ENCODE results near the gene SPTB. TPM values are rescaled to one million over a fixed set of nuclear protein-coding genes. Genes with fewer than 3 reads are reported as not detected.

Gene SPTB
- total and polyA plus RNA-seq, 8 donors: 2.2 to 4.7 (median 3.3) TPM

DNA sequence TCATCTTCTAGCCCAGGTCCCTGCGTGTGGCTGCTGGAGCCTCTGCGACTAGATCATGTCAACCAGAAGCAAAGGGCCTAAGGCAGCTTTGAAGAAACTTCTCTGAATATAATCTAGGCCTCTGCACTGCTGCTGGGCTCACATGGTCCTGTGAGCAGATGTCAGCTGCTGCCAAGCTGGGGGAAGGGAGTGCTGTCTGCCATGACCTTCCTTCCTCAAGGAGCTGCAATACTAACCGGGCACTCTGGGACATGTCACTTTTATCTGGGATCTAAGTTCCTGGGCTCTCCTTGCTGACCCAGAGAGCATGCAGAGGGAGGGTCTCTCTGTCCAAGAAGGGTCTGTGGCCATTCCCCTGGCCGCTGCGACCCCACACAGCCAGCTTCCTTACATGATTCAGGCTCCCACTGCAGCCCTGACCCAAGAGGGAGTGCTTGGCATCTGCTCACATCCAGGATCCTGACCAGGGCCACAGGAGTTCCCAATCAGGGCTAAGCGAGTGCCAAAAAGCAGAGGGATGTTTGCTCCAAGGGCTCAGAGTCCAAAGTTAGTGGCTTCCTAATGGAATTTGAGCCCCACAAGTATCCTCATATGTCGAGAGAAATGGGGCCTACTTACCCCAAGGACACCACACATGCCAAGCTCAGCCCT lies 101.5 kb downstream of the SPTB start:
- TF ChIP-seq, protein P1, sequence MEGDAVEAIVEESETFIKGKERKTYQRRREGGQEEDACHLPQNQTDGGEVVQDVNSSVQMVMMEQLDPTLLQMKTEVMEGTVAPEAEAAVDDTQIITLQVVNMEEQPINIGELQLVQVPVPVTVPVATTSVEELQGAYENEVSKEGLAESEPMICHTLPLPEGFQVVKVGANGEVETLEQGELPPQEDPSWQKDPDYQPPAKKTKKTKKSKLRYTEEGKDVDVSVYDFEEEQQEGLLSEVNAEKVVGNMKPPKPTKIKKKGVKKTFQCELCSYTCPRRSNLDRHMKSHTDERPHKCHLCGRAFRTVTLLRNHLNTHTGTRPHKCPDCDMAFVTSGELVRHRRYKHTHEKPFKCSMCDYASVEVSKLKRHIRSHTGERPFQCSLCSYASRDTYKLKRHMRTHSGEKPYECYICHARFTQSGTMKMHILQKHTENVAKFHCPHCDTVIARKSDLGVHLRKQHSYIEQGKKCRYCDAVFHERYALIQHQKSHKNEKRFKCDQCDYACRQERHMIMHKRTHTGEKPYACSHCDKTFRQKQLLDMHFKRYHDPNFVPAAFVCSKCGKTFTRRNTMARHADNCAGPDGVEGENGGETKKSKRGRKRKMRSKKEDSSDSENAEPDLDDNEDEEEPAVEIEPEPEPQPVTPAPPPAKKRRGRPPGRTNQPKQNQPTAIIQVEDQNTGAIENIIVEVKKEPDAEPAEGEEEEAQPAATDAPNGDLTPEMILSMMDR (IDR thresholded peaks at IDR 0.05): no peak
- Histone ChIP-seq H3K4me1 (no peaks in the 10 kb centered on the region), H3K9me3 (no peaks in the 10 kb centered on the region), H3K36me3 (no peaks in the 10 kb centered on the region), H3K27ac (no peak overlapping the region), H3K27me3 (no peaks in the 10 kb centered on the region), H3K4me3 (no peak overlapping the region)
- intact Hi-C loops (cut with DNase I): no loop called here
- ATAC-seq (no peak), DNase-seq (peak in 1 of 4 donors; percentile 19)

DNA sequence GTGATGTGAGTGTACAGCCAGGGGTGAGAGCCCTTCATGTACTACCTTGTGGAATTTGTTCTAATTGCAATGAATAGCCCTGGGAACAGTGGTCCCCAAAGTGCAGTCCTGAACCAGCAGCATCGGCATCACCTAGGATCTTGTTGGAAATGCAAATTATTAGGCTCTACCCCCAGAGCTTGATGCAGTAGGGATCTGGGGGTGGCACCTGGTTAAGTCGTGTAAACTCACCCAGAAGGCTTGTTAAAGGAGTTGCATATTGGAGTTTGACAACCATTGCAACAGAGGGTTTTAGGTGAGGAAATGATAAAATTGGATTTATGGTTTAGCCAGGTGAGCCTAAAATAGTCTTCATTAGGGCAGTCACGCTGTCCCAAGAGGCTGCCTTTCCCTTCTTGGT lies 102.2 kb downstream of the SPTB start:
- Histone ChIP-seq H3K4me1 (no peaks in the 10 kb centered on the region), H3K27me3 (no peaks in the 10 kb centered on the region), H3K27ac (no peak overlapping the region), H3K9me3 (no peaks in the 10 kb centered on the region), H3K4me3 (no peak overlapping the region), H3K36me3 (no peaks in the 10 kb centered on the region)
- no peak for ATAC-seq
- TF ChIP-seq, protein P1 (IDR thresholded peaks at IDR 0.05): no peak
- no peak for DNase-seq
- intact Hi-C loops (cut with DNase I): no loop called here

DNA sequence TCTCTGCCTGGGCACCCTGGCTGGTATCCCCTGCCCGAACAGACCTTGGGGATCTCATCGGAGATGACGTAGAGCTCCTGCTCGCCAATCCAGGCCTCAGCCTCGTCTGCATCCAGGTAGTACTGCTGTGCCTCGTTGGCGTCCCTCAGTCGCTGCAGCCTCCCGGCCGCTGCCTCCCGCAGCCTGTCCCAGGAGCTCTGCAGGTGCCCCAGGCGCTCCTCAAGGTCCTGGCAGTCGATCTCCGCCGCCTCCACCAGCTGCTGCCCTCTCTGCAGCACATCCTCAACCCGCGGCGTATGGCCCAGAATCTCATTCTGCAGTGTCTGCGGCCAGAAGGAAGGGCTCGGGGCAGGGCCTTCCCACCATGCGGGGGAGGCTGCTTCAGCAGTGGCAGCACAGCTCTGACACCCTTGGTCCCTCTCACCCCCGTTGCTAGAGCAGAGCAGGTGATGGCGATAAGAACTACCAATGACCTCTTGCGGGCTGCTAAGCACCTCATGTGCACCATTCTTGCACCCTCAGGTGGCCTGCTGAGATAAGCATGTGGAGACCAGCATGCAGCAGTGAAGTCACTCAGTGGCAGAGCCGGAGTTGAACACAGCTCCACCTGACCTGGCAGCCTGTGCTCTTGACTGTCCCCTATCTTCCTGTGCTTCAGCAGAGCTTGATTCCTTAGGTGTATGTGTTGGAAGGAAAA lies 104.5 kb downstream of the SPTB start:
- DNase-seq (peak in 1 of 4 donors; percentile 20), ATAC-seq (no peak)
- Histone ChIP-seq H3K36me3 (no peaks in the 10 kb centered on the region), H3K27ac (no peak overlapping the region), H3K9me3 (no peaks in the 10 kb centered on the region), H3K27me3 (no peaks in the 10 kb centered on the region), H3K4me3 (no peak overlapping the region), H3K4me1 (no peaks in the 10 kb centered on the region)
- intact Hi-C loops (cut with DNase I): no loop called here
- TF ChIP-seq, protein P1 (IDR thresholded peaks at IDR 0.05): no peak

DNA sequence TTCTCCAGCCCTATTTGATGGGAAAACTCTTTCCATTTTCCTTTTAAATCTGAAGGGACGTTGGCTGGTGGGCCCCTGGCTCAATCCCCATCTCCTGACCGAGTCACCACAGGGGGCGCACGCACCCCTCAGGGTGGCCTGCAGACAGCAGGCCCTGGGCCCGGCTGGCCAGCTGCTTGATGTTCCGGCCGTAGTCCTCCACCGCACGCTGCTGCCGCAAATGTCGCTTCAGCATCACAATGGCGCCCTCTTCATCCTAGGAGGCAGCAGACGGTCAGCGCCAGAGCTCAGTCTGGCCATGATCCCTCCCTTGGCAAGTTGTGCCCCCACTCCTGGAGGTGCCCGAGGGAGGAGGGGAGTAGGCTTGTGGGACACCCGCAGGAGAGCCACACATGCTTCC lies 105.4 kb downstream of the SPTB start:
- no peaks in the 10 kb centered on the region for H3K36me3 ChIP-seq
- no peak overlapping the region for H3K27ac ChIP-seq
- ATAC-seq (no peak), DNase-seq (peak in 1 of 4 donors; percentile 19)
- no peaks in the 10 kb centered on the region for H3K9me3 ChIP-seq
- TF ChIP-seq, protein P1 (IDR thresholded peaks at IDR 0.05): no peak
- intact Hi-C loops (cut with DNase I): no loop called here
- H3K4me3 ChIP-seq: no peak overlapping the region
- no peaks in the 10 kb centered on the region for H3K27me3 ChIP-seq
- H3K4me1 ChIP-seq: no peaks in the 10 kb centered on the region

DNA sequence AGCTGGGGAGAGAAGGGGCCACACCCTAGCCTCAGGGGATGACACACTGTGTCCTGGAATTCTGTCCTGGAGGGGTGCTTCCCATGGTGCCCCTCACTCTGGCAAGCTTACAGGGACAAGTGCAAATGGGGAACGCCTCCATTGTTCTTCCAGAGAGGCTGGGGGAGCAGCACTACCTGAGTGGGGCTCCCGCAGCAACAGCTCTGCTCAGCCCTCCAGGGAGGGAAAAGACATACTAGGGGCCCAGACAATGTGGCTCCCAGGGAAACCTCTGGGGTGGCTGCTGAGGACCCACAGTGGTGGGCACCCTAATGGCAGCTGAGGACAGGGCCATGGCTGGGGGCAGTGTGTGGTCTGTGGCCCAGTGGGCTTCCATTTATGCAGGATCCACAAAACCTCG lies 106.1 kb downstream of the SPTB start:
- TF ChIP-seq, protein P1 (IDR thresholded peaks at IDR 0.05): no peak
- Histone ChIP-seq H3K27ac (no peak overlapping the region), H3K36me3 (no peaks in the 10 kb centered on the region), H3K27me3 (no peaks in the 10 kb centered on the region), H3K4me3 (no peak overlapping the region), H3K9me3 (no peaks in the 10 kb centered on the region), H3K4me1 (no peaks in the 10 kb centered on the region)
- DNase-seq (peak in 1 of 4 donors; percentile 7), ATAC-seq (no peak)
- intact Hi-C loops (cut with DNase I): no loop called here
